MM.1S (cell line): ENCODE measurements around the gene DPYSL4.

Source experiments
- DNase-seq: peaks from one replicate; pipeline ENCODE4 v3.0.0-alpha.2; 2015
- H2AFZ ChIP-seq: fragments of 300-600 bp; sonication (generic); 2 replicates; pipeline ENCODE4 v1.6.0; 2016; ENCODE audit warnings: antibody characterized with exemption, low read length
- H3F3A ChIP-seq: fragments of 300-600 bp; sonication (generic); 2 replicates; pipeline ENCODE4 v1.6.1; 2016; ENCODE audit warnings: mild to moderate bottlenecking, antibody characterized with exemption, low read length, moderate library complexity, mixed read lengths; ENCODE audit not compliant: insufficient read depth
- H3K27ac ChIP-seq: fragments of 300-600 bp; sonication (generic); 2 replicates; pipeline ENCODE4 v1.5.1; 2016; ENCODE audit warnings: mild to moderate bottlenecking, low read length
- H3K27me3 ChIP-seq: fragments of 300-600 bp; sonication (generic); replicated peaks from 2 replicates; pipeline ENCODE4 v1.6.0; 2016; ENCODE audit warnings: low read length; ENCODE audit not compliant: insufficient read depth
- H3K36me3 ChIP-seq: fragments of 300-600 bp; sonication (generic); replicated peaks from 2 replicates; pipeline ENCODE4 v1.6.1; 2016; ENCODE audit warnings: mild to moderate bottlenecking, low read length, mixed read lengths; ENCODE audit not compliant: insufficient read depth
- H3K4me1 ChIP-seq: fragments of 300-600 bp; sonication (generic); 2 replicates; pipeline ENCODE4 v1.6.1; 2016; ENCODE audit warnings: low read length, mixed read lengths
- H3K4me2 ChIP-seq: fragments of 300-600 bp; sonication (generic); 2 replicates; pipeline ENCODE4 v1.6.0; 2016; ENCODE audit warnings: low read depth, low read length
- H3K4me3 ChIP-seq: fragments of 300-600 bp; sonication (generic); 2 replicates; pipeline ENCODE4 v1.5.1; 2016; ENCODE audit warnings: low read length, mixed read lengths
- H3K79me2 ChIP-seq: fragments of 300-600 bp; sonication (generic); 2 replicates; pipeline ENCODE4 v1.6.1; 2016; ENCODE audit warnings: mixed run types, low read length, mixed read lengths
- H3K9ac ChIP-seq: fragments of 300-600 bp; sonication (generic); 2 replicates; pipeline ENCODE4 v1.6.1; 2016; ENCODE audit warnings: low read length, mixed read lengths
- H3K9me2 ChIP-seq: fragments of 300-600 bp; sonication (generic); replicated peaks from 2 replicates; pipeline ENCODE4 v1.6.1; 2016; ENCODE audit warnings: mild to moderate bottlenecking, low read length, mixed read lengths; ENCODE audit not compliant: insufficient read depth
- H3K9me3 ChIP-seq: fragments of 300-600 bp; sonication (generic); replicated peaks from 2 replicates; pipeline ENCODE4 v1.6.1; 2016; ENCODE audit warnings: mild to moderate bottlenecking, low read length, mixed read lengths; ENCODE audit not compliant: insufficient read depth
- H4K20me1 ChIP-seq: fragments of 300-600 bp; sonication (generic); 2 replicates; pipeline ENCODE4 v1.6.1; 2016; ENCODE audit warnings: mild to moderate bottlenecking, low read length, moderate library complexity, mixed read lengths; ENCODE audit not compliant: insufficient read depth
- EZH2 ChIP-seq: fragments of 300-600 bp; sonication (generic); optimal IDR thresholded peaks from 2 replicates; pipeline ENCODE3; 2017; ENCODE audit warnings: low read depth, mild to moderate bottlenecking, antibody characterized with exemption, low read length, mixed read lengths
- EZH2phosphoT487 ChIP-seq: fragments of 300-600 bp; sonication (generic); IDR thresholded peaks from 2 replicates; pipeline ENCODE4 v1.6.1; 2018; ENCODE audit warnings: antibody characterized with exemption, low read length
- TF ChIP-seq, protein P1 (sequence below): fragments of 300-600 bp; sonication (generic); IDR thresholded peaks from 2 replicates; pipeline ENCODE4 v1.5.1; 2016; ENCODE audit warnings: antibody characterized with exemption, low read length, mixed read lengths

The DPYSL4 gene

GRCh38 chr10:132228616-132229015, 41.9 kb downstream of the DPYSL4 start:
- no peaks in the 10 kb centered on the region for H3K36me3 ChIP-seq
- no peaks in the 10 kb centered on the region for H3K9me2 ChIP-seq
- TF ChIP-seq EZH2 (no peak), EZH2phosphoT487 (no peak)
- TF ChIP-seq, protein P1, sequence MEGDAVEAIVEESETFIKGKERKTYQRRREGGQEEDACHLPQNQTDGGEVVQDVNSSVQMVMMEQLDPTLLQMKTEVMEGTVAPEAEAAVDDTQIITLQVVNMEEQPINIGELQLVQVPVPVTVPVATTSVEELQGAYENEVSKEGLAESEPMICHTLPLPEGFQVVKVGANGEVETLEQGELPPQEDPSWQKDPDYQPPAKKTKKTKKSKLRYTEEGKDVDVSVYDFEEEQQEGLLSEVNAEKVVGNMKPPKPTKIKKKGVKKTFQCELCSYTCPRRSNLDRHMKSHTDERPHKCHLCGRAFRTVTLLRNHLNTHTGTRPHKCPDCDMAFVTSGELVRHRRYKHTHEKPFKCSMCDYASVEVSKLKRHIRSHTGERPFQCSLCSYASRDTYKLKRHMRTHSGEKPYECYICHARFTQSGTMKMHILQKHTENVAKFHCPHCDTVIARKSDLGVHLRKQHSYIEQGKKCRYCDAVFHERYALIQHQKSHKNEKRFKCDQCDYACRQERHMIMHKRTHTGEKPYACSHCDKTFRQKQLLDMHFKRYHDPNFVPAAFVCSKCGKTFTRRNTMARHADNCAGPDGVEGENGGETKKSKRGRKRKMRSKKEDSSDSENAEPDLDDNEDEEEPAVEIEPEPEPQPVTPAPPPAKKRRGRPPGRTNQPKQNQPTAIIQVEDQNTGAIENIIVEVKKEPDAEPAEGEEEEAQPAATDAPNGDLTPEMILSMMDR, result no peak
- no peak overlapping the region for H3K27ac ChIP-seq
- H3K4me3 ChIP-seq, result no peak overlapping the region
- H3F3A ChIP-seq, result no peaks in the 10 kb centered on the region
- no peaks in the 10 kb centered on the region for H3K27me3 ChIP-seq
- H3K9ac ChIP-seq, result no peak overlapping the region
- H3K9me3 ChIP-seq, result no peaks in the 10 kb centered on the region
- H3K4me1 ChIP-seq, result no peaks in the 10 kb centered on the region
- no peak overlapping the region for H3K4me2 ChIP-seq
- H2AFZ ChIP-seq, result no peak overlapping the region
- H4K20me1 ChIP-seq, result no peaks in the 10 kb centered on the region
- no peak for DNase-seq
- H3K79me2 ChIP-seq, result no peaks in the 10 kb centered on the region

DNA sequence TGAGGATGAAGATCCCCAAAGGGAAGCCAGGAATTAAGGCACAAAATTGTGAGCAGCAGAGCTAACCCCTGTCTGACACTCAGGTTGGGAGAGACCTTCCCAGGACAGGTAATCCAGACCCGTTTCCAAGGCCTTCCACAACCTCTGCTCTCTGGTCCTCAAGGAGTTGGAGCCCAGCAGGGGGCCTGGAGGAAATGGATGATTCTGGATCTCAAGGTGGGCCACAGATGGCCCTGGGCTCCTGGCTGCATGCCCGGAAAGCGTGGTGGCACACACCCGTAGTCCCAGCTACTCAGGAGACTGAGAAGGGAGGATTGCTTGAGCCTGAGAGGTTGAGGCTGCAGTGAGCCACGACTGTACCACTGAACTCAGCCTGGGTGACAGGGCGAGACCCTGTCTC, 42.3 kb downstream of the DPYSL4 start:
- Histone ChIP-seq H3K4me1 (no peaks in the 10 kb centered on the region), H3K27me3 (no peaks in the 10 kb centered on the region), H3K36me3 (no peaks in the 10 kb centered on the region), H3K79me2 (no peaks in the 10 kb centered on the region), H3K9ac (no peak overlapping the region), H3K4me3 (no peak overlapping the region), H3K9me3 (no peaks in the 10 kb centered on the region), H3K9me2 (no peaks in the 10 kb centered on the region), H3K4me2 (no peak overlapping the region), H3F3A (no peaks in the 10 kb centered on the region), H4K20me1 (no peaks in the 10 kb centered on the region), H3K27ac (no peak overlapping the region), H2AFZ (no peak overlapping the region)
- DNase-seq, result no peak
- TF ChIP-seq EZH2, result no peak
- no peak for TF ChIP-seq EZH2phosphoT487
- TF ChIP-seq, protein P1, result no peak

DNA sequence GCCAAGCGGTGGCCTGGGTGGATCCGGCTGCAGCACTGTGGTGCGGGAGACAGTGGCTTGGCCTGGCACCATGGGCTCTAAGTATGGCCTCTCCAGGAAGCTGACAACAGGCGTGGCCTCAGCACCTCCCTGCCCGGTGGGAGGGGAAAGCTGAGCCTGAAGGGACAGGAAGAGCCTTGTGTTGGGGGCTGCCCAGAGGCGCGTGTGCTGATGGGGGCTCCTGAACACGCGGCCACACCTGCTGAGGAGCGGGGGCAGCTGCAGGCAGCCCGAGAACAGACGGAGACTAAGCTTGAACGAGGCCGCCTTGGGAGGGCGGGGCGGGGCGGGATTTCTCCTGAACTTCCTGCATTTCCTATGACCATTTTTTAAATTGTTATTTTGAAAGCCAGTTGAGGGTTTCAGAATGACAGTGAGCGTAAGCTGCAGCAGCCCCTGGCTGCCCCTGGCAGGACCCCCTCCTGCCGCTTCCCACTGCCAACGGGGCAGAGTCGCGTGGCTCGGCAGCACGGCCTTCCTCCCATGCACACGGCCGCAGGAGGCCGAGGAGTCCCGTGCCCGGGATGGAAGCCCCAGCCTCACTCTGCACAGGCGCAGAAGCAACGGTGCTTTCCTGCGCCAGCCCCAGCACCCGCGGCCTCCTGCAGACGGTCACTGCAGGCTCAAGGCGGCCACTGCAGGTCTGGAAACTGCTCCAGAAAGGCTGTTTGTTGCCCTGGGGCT, 43.2 kb downstream of the DPYSL4 start:
- no peaks in the 10 kb centered on the region for H3K36me3 ChIP-seq
- H3K4me2 ChIP-seq, result no peak overlapping the region
- no peak overlapping the region for H3K4me3 ChIP-seq
- H3K9me2 ChIP-seq, result no peaks in the 10 kb centered on the region
- TF ChIP-seq EZH2 (no peak), EZH2phosphoT487 (no peak)
- TF ChIP-seq, protein P1, result no peak
- H3K9me3 ChIP-seq, result no peaks in the 10 kb centered on the region
- H3K27ac ChIP-seq, result no peak overlapping the region
- no peak for DNase-seq
- H3F3A ChIP-seq, result no peaks in the 10 kb centered on the region
- no peaks in the 10 kb centered on the region for H4K20me1 ChIP-seq
- no peaks in the 10 kb centered on the region for H3K4me1 ChIP-seq
- no peaks in the 10 kb centered on the region for H3K27me3 ChIP-seq
- H3K79me2 ChIP-seq, result no peaks in the 10 kb centered on the region
- no peak overlapping the region for H3K9ac ChIP-seq
- H2AFZ ChIP-seq, result no peak overlapping the region
